ENCODE results near the gene KIAA2012. TPM values are rescaled to one million over a fixed set of nuclear protein-coding genes. Genes with fewer than 3 reads are reported as not detected.
A peak's percentile ranks its signal among the peaks of the same experiment; 100 is the strongest.

The KIAA2012 gene
- total RNA-seq, 2 experiments from 2014 or later: not detected

- Histone ChIP-seq H2AFZ (ENCODE audit: low read length) (no peak overlapping the region), H3K9me2 (ENCODE audit: insufficient read depth, low read length) (no peaks in the 10 kb centered on the region), H3K27ac (ENCODE audit: low read depth, low read length, poor library complexity, severe bottlenecking) (no peak overlapping the region), H3K4me2 (ENCODE audit: low read length) (no peak overlapping the region), H3K79me2 (ENCODE audit: insufficient read depth, low read depth, low read length) (no peaks in the 10 kb centered on the region), H4K20me1 (ENCODE audit: insufficient read depth, low read length) (no peaks in the 10 kb centered on the region), H3K4me1 (ENCODE audit: insufficient read depth, low read length, poor library complexity, severe bottlenecking) (no peaks in the 10 kb centered on the region), H3K9me3 (ENCODE audit: low read length) (no peaks in the 10 kb centered on the region), H3K36me3 (ENCODE audit: insufficient read depth, low read length) (no peaks in the 10 kb centered on the region), H3K4me3 (ENCODE audit: low read depth, low read length, poor library complexity, severe bottlenecking) (no peak overlapping the region)
- CTCF ChIA-PET (ENCODE audit: unreplicated experiment): no interaction called here
- BruUV-seq (replicated peaks): no TSS peak
- POLR2A ChIA-PET: interaction anchor here (0.6 to 0.8 kb wide), 3 partner anchors 31 to 348 kb away, joined by 3 read pairs; no protein-coding TSS in a partner anchor
- TF ChIP-seq CTCF (conservative IDR thresholded peaks at IDR 0.05; ENCODE audit: low read length): peak; percentile 97
- TF ChIP-seq EZH2phosphoT487 (IDR thresholded peaks at IDR 0.05; ENCODE audit: borderline replicate concordance, low read depth, low read length): no peak
- intact Hi-C loops (cut with micrococcal nuclease; ENCODE audit: unreplicated experiment): loop anchor here (1.0 to 10.0 kb wide), 6 partner anchors 76 to 941 kb away; no protein-coding TSS in a partner anchor
- DNase-seq (ENCODE audit: low spot score): peak; percentile 67
These were observed 105.4 kb downstream of the KIAA2012 start for GRCh38 chr2:202178346-202178958.

- Histone ChIP-seq H3K27ac (ENCODE audit: low read depth, low read length, poor library complexity, severe bottlenecking) (no peak overlapping the region), H3K4me2 (ENCODE audit: low read length) (no peak overlapping the region), H4K20me1 (ENCODE audit: insufficient read depth, low read length) (no peaks in the 10 kb centered on the region), H3K4me3 (ENCODE audit: low read depth, low read length, poor library complexity, severe bottlenecking) (no peak overlapping the region), H2AFZ (ENCODE audit: low read length) (no peak overlapping the region), H3K79me2 (ENCODE audit: insufficient read depth, low read depth, low read length) (no peaks in the 10 kb centered on the region), H3K36me3 (ENCODE audit: insufficient read depth, low read length) (no peaks in the 10 kb centered on the region), H3K9me3 (ENCODE audit: low read length) (no peaks in the 10 kb centered on the region), H3K9me2 (ENCODE audit: insufficient read depth, low read length) (no peaks in the 10 kb centered on the region), H3K4me1 (ENCODE audit: insufficient read depth, low read length, poor library complexity, severe bottlenecking) (no peaks in the 10 kb centered on the region)
- ChIA-PET CTCF (ENCODE audit: unreplicated experiment) (interaction anchor here (0.5 kb wide), 1 partner anchor 319 kb away, joined by 4 read pairs; no protein-coding TSS in a partner anchor), POLR2A (interaction anchor here (0.5 kb wide), 1 partner anchor 16 kb away, joined by 3 read pairs; no protein-coding TSS in a partner anchor)
- intact Hi-C loops (cut with micrococcal nuclease; ENCODE audit: unreplicated experiment): no loop called here
- DNase-seq (ENCODE audit: low spot score): no peak
- BruUV-seq (replicated peaks): no TSS peak
- TF ChIP-seq EZH2phosphoT487 (IDR thresholded peaks at IDR 0.05; ENCODE audit: borderline replicate concordance, low read depth, low read length) (no peak), CTCF (conservative IDR thresholded peaks at IDR 0.05; ENCODE audit: low read length) (no peak)
These were observed 111.5 kb downstream of the KIAA2012 start for GRCh38 chr2:202184557-202184956.

- H2AFZ ChIP-seq (ENCODE audit: low read length): no peak overlapping the region
- CTCF ChIA-PET (ENCODE audit: unreplicated experiment): interaction anchor here (0.5 kb wide), 1 partner anchor 320 kb away, joined by 4 read pairs; no protein-coding TSS in a partner anchor
These were observed 112.1 kb downstream of the KIAA2012 start for GRCh38 chr2:202185156-202185555.

More at GRCh38 chr2:202185156-202185555, 112.1 kb downstream of the KIAA2012 start:
- intact Hi-C loops (cut with micrococcal nuclease; ENCODE audit: unreplicated experiment): no loop called here
- Histone ChIP-seq H3K9me2 (ENCODE audit: insufficient read depth, low read length) (no peaks in the 10 kb centered on the region), H4K20me1 (ENCODE audit: insufficient read depth, low read length) (no peaks in the 10 kb centered on the region), H3K4me2 (ENCODE audit: low read length) (no peak overlapping the region), H3K9me3 (ENCODE audit: low read length) (no peaks in the 10 kb centered on the region), H3K27ac (ENCODE audit: low read depth, low read length, poor library complexity, severe bottlenecking) (no peak overlapping the region), H3K4me3 (ENCODE audit: low read depth, low read length, poor library complexity, severe bottlenecking) (no peak overlapping the region), H3K4me1 (ENCODE audit: insufficient read depth, low read length, poor library complexity, severe bottlenecking) (no peaks in the 10 kb centered on the region), H3K36me3 (ENCODE audit: insufficient read depth, low read length) (no peaks in the 10 kb centered on the region), H3K79me2 (ENCODE audit: insufficient read depth, low read depth, low read length) (no peaks in the 10 kb centered on the region)
- TF ChIP-seq CTCF (conservative IDR thresholded peaks at IDR 0.05; ENCODE audit: low read length) (no peak), EZH2phosphoT487 (IDR thresholded peaks at IDR 0.05; ENCODE audit: borderline replicate concordance, low read depth, low read length) (no peak)
- no TSS peak for BruUV-seq (replicated peaks)
- no peak for DNase-seq (ENCODE audit: low spot score)
- POLR2A ChIA-PET: no interaction called here
